ENCODE measurements around the gene PHOX2A. TPM values are rescaled to one million over a fixed set of nuclear protein-coding genes. Genes with fewer than 3 reads are reported as not detected.
A peak's percentile ranks its signal among the peaks of the same experiment; 100 is the strongest.

PHOX2A gene
- total RNA-seq, 1 donor from 2014 or later: not detected

GRCh38 chr11:72224564-72225410, 19.2 kb downstream of the PHOX2A start, which contains the start of gene INPPL1:
Gene INPPL1, plus strand, starts transcription at chr11:72224767. Its CDS starts 218 bp downstream, at chr11:72224985.
- Mint-ChIP-seq H3K36me3 (peaks cover 6% of the 10 kb centered on the region), H3K27ac (peak within 1 kb of the TSS; percentile 99), H3K4me3 (peak within 1 kb of the TSS; percentile 96), H3K9me3 (no peaks in the 10 kb centered on the region), H3K27me3 (ENCODE audit: low read depth) (no peaks in the 10 kb centered on the region), H3K4me1 (peaks cover 27% of the 10 kb centered on the region)
- TF ChIP-seq CTCF (IDR thresholded peaks at IDR 0.05; ENCODE audit: unreplicated experiment): no peak
- peak in 1 of 2 experiments; percentile 64 for DNase-seq (ENCODE audit: low spot score in 2 of 2, unreplicated experiment in 2 of 2)

- peak overlapping the region; percentile 96 for H3K4me3 Mint-ChIP-seq
- H3K36me3 Mint-ChIP-seq: peaks cover 1% of the 10 kb centered on the region
- H3K27me3 Mint-ChIP-seq (ENCODE audit: low read depth): no peaks in the 10 kb centered on the region
- peaks cover 27% of the 10 kb centered on the region for H3K4me1 Mint-ChIP-seq
- peak overlapping the region; percentile 99 for H3K27ac Mint-ChIP-seq
- H3K9me3 Mint-ChIP-seq: no peaks in the 10 kb centered on the region
- DNase-seq (ENCODE audit: low spot score in 2 of 2, unreplicated experiment in 2 of 2): peak in 1 of 2 experiments; percentile 81
- TF ChIP-seq CTCF (IDR thresholded peaks at IDR 0.05; ENCODE audit: unreplicated experiment): no peak
Measured at GRCh38 chr11:72223615-72224563, 20.1 kb downstream of the PHOX2A start.

GRCh38 chr11:72222907-72223614, 20.9 kb downstream of the PHOX2A start:
- Mint-ChIP-seq H3K27ac (peak overlapping the region; percentile 97), H3K9me3 (no peaks in the 10 kb centered on the region), H3K4me1 (peaks cover 27% of the 10 kb centered on the region), H3K27me3 (ENCODE audit: low read depth) (peaks cover 4% of the 10 kb centered on the region), H3K36me3 (no peaks in the 10 kb centered on the region), H3K4me3 (peak overlapping the region; percentile 80)
- DNase-seq (ENCODE audit: low spot score in 2 of 2, unreplicated experiment in 2 of 2): peak; percentile 94 to 95
- no peak for TF ChIP-seq CTCF (IDR thresholded peaks at IDR 0.05; ENCODE audit: unreplicated experiment)

- Mint-ChIP-seq H3K27me3 (ENCODE audit: low read depth) (peaks cover 4% of the 10 kb centered on the region), H3K9me3 (no peaks in the 10 kb centered on the region), H3K4me3 (peak overlapping the region; percentile 80), H3K4me1 (peaks cover 27% of the 10 kb centered on the region), H3K36me3 (no peaks in the 10 kb centered on the region), H3K27ac (peak overlapping the region; percentile 97)
- DNase-seq (ENCODE audit: low spot score in 2 of 2, unreplicated experiment in 2 of 2): peak in 1 of 2 experiments; percentile 38
- no peak for TF ChIP-seq CTCF (IDR thresholded peaks at IDR 0.05; ENCODE audit: unreplicated experiment)
Measured at GRCh38 chr11:72222106-72222891, 21.7 kb downstream of the PHOX2A start.

Data from mesothelial cell of epicardium (in vitro differentiated cells).